H9 (cell line): ENCODE results near the gene C3orf22. TPM values are rescaled to one million over a fixed set of nuclear protein-coding genes. Genes with fewer than 3 reads are reported as not detected.

Experiments
- DNase-seq: peaks from one replicate; pipeline ENCODE4 v3.0.0-alpha.2; 2017
- H2AFZ ChIP-seq: one replicate; pipeline ENCODE4 v1.6.1; 2013; ENCODE audit warnings: mild to moderate bottlenecking, low read length, control low read depth, moderate library complexity
- H2AK5ac ChIP-seq: 2 replicates; pipeline ENCODE4 v1.6.1; 2013; ENCODE audit warnings: low read length, control low read depth, mixed read lengths; ENCODE audit not compliant: insufficient read length
- H2BK120ac ChIP-seq: one replicate; pipeline ENCODE4 v1.6.1; 2013; ENCODE audit warnings: low read depth, mild to moderate bottlenecking, low read length, control low read depth, inconsistent platforms; ENCODE audit not compliant: poor library complexity, severe bottlenecking
- H2BK12ac ChIP-seq: 2 replicates; pipeline ENCODE4 v1.6.1; 2013; ENCODE audit warnings: low read length, control low read depth, mixed read lengths, low read depth; ENCODE audit not compliant: insufficient read length
- H2BK15ac ChIP-seq: 2 replicates; pipeline ENCODE4 v1.6.1; 2013; ENCODE audit warnings: low read depth, low read length, control low read depth
- H2BK20ac ChIP-seq: one replicate; pipeline ENCODE4 v1.6.1; 2013; ENCODE audit warnings: low read depth, mild to moderate bottlenecking, low read length, control low read depth, inconsistent platforms; ENCODE audit not compliant: poor library complexity, severe bottlenecking
- H2BK5ac ChIP-seq: 2 replicates; pipeline ENCODE4 v1.6.1; 2013; ENCODE audit warnings: low read length, control low read depth, mixed read lengths; ENCODE audit not compliant: insufficient read length
- H3K14ac ChIP-seq: 2 replicates; pipeline ENCODE4 v1.6.1; 2013; ENCODE audit warnings: low read length, control low read depth; ENCODE audit not compliant: insufficient read depth
- H3K18ac ChIP-seq: 2 replicates; pipeline ENCODE4 v1.6.1; 2013; ENCODE audit warnings: low read depth, mild to moderate bottlenecking, mixed read lengths, low read length, control low read depth; ENCODE audit not compliant: insufficient read length
- H3K23ac ChIP-seq: 2 replicates; pipeline ENCODE4 v1.6.1; 2013; ENCODE audit warnings: low read length, control low read depth, mixed read lengths, low read depth; ENCODE audit not compliant: insufficient read length
- H3K23me2 ChIP-seq: 2 replicates; pipeline ENCODE4 v1.6.1; 2013; ENCODE audit warnings: low read depth, mild to moderate bottlenecking, mixed read lengths, low read length, control low read depth; ENCODE audit not compliant: insufficient read length, poor library complexity, severe bottlenecking
- H3K27ac ChIP-seq: 2 replicates; pipeline ENCODE4 v1.5.1; 2013; ENCODE audit warnings: low read length, control low read depth, mixed read lengths, low read depth; ENCODE audit not compliant: insufficient read length
- H3K27me3 ChIP-seq: 2 replicates; pipeline ENCODE4 v1.6.1; 2013; ENCODE audit warnings: low read length, control low read depth, inconsistent platforms; ENCODE audit not compliant: insufficient read depth
- H3K4ac ChIP-seq: 2 replicates; pipeline ENCODE4 v1.6.1; 2013; ENCODE audit warnings: low read depth, mild to moderate bottlenecking, control low read depth, inconsistent platforms, low read length, moderate library complexity
- H3K4me1 ChIP-seq: 2 replicates; pipeline ENCODE4 v1.6.1; 2013; ENCODE audit warnings: low read length, control low read depth, inconsistent platforms; ENCODE audit not compliant: insufficient read depth
- H3K4me2 ChIP-seq: 2 replicates; pipeline ENCODE4 v1.6.1; 2013; ENCODE audit warnings: low read length, control low read depth, mixed read lengths; ENCODE audit not compliant: insufficient read length, insufficient read depth
- H3K56ac ChIP-seq: 2 replicates; pipeline ENCODE4 v1.6.1; 2013; ENCODE audit warnings: low read depth, mild to moderate bottlenecking, mixed read lengths, low read length, control low read depth; ENCODE audit not compliant: insufficient read length
- H3K79me1 ChIP-seq: 2 replicates; pipeline ENCODE4 v1.6.1; 2013; ENCODE audit warnings: low read depth, mild to moderate bottlenecking, moderate library complexity, low read length, control low read depth, inconsistent platforms; ENCODE audit not compliant: insufficient read depth, poor library complexity, severe bottlenecking
- H3K79me2 ChIP-seq: 2 replicates; pipeline ENCODE4 v1.6.1; 2013; ENCODE audit warnings: low read length, control low read depth, inconsistent platforms; ENCODE audit not compliant: insufficient read depth
- H3K9ac ChIP-seq: 2 replicates; pipeline ENCODE4 v1.6.1; 2013; ENCODE audit warnings: low read length, control low read depth, mixed read lengths; ENCODE audit not compliant: insufficient read length; ENCODE audit errors: extremely low read depth
- H3K9me3 ChIP-seq: one replicate; pipeline ENCODE4 v1.6.1; 2013; ENCODE audit warnings: low read depth, low read length, inconsistent platforms; ENCODE audit not compliant: control insufficient read depth
- H3T11ph ChIP-seq: one replicate; pipeline ENCODE4 v1.6.1; 2013; ENCODE audit warnings: mild to moderate bottlenecking, low read length, control low read depth, inconsistent platforms
- H4K20me1 ChIP-seq: one replicate; pipeline ENCODE4 v1.6.1; 2013; ENCODE audit not compliant: control insufficient read depth, insufficient read length, insufficient read depth
- H4K5ac ChIP-seq: 2 replicates; pipeline ENCODE4 v1.6.1; 2013; ENCODE audit warnings: low read depth, mild to moderate bottlenecking, mixed read lengths, low read length, control low read depth; ENCODE audit not compliant: insufficient read length
- H4K8ac ChIP-seq: replicated peaks from 2 replicates; pipeline ENCODE4 v1.6.1; 2013; ENCODE audit warnings: low read length, control low read depth, mixed read lengths, low read depth; ENCODE audit not compliant: insufficient read length
- H4K91ac ChIP-seq: 2 replicates; pipeline ENCODE4 v1.6.1; 2013; ENCODE audit warnings: low read depth, mild to moderate bottlenecking, moderate library complexity, mixed read lengths, low read length, control low read depth; ENCODE audit not compliant: insufficient read length
- H3K27ac Mint-ChIP-seq, 3 experiments: 2 replicates in 2 of 3; 3 replicates in 1 of 3; pipeline ENCODE4 v1.8.0; 2020 to 2021; ENCODE audit warnings: mixed read lengths in 3 of 3, mild to moderate bottlenecking in 1 of 3, moderate library complexity in 1 of 3
- H3K27me3 Mint-ChIP-seq: 2 replicates; pipeline ENCODE4 v1.8.0; 2021; ENCODE audit warnings: low read depth, mild to moderate bottlenecking, moderate library complexity, mixed read lengths
- H3K36me3 Mint-ChIP-seq, 3 experiments: 2 replicates in 2 of 3; 3 replicates in 1 of 3; pipeline ENCODE4 v1.8.0; 2020 to 2021; ENCODE audit warnings: low read depth in 3 of 3, mixed read lengths in 3 of 3; ENCODE audit not compliant: insufficient read depth in 1 of 3
- H3K4me1 Mint-ChIP-seq, 2 experiments: 2 replicates each; pipeline ENCODE4 v1.8.0; 2020; ENCODE audit warnings: mixed read lengths in 2 of 2
- H3K4me3 Mint-ChIP-seq, 2 experiments: 2 replicates in 1 of 2; 3 replicates in 1 of 2; pipeline ENCODE4 v1.8.0; 2020 to 2021; ENCODE audit warnings: mild to moderate bottlenecking in 2 of 2, mixed read lengths in 2 of 2, moderate library complexity in 1 of 2
- H3K9me3 Mint-ChIP-seq, 2 experiments: 2 replicates in 1 of 2; 3 replicates in 1 of 2; pipeline ENCODE4 v1.8.0; 2020; ENCODE audit warnings: mild to moderate bottlenecking in 2 of 2, mixed read lengths in 2 of 2, moderate library complexity in 1 of 2
- CTCF ChIP-seq: fragments of 200-600 bp; sonication (generic); conservative IDR thresholded peaks from 3 replicates; pipeline ENCODE4 v1.8.0; 2021; ENCODE audit warnings: antibody characterized with exemption, mild to moderate bottlenecking
- WGBS: extraction: QIAGEN DNeasy Blood & Tissue Kit; methylation state at CpG from one replicate; pipeline ENCODE4 v1.1.7; 2013; ENCODE audit warnings: missing lambda C conversion rate, low lambda C conversion rate, mixed read lengths; ENCODE audit not compliant: insufficient read length; ENCODE audit errors: extremely low coverage; 5-methylcytosine and 5-hydroxymethylcytosine counted together
- total RNA-seq: library from RNA; stranded (reverse); gene quantifications from 2 replicates; pipeline ENCODE4 v1.2.1, GENCODE V29; 2021

Gene C3orf22
- total RNA-seq, 1 experiment from 2014 or later, result not detected

DNA sequence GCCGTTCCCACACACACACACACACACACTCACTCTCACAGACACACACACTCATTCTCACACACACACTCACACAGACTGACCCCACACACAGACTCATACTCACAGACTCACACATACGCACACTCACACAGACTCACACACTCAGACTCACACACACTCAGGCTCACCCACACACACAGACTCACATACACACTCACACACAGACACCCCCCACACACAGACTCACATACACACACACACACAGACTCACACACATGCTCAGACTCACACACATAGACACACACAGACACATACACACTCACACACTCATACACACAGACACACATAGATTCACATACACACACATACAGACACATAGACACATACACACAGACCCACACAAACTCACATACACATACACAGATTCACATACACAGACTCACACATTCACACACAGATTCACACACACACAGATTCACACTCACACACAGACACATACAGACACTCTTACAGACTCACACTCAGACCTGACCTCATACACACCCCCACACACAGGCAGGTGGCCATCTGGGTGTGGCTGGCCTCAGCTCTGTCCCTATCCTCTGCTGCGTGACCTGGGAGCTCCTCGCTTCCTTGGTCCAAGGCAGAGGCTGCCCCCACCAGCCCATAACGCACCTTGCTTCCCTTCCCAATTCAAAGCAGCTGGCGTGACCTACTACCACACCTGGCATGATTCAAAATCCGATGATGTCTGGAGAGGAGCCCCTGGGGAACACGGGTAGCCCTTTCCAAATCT lies 1.9 kb downstream of the C3orf22 start:
- Histone ChIP-seq H2AK5ac (no peak overlapping the region), H4K8ac (peak overlapping the region; percentile 8), H4K91ac (no peak overlapping the region), H3K27ac (no peak overlapping the region), H3K27me3 (no peaks in the 10 kb centered on the region), H3K9ac (no peak overlapping the region), H3K79me1 (no peaks in the 10 kb centered on the region), H2BK5ac (no peak overlapping the region), H4K20me1 (no peaks in the 10 kb centered on the region), H3K4ac (no peak overlapping the region), H3K56ac (no peak overlapping the region), H3K4me2 (no peak overlapping the region), H2AFZ (no peak overlapping the region), H3K4me1 (no peaks in the 10 kb centered on the region), H3T11ph (no peak overlapping the region), H2BK20ac (no peak overlapping the region), H4K5ac (no peak overlapping the region), H2BK15ac (no peak overlapping the region), H3K14ac (no peak overlapping the region; the same call in 1 of the 2 replicates), H3K18ac (no peak overlapping the region), H2BK12ac (no peak overlapping the region), H3K23ac (peak overlapping the region; percentile 4), H3K79me2 (no peaks in the 10 kb centered on the region), H3K9me3 (no peaks in the 10 kb centered on the region), H3K23me2 (no peaks in the 10 kb centered on the region), H2BK120ac (no peak overlapping the region)
- no CpG with 5 or more reads among the region's 8 CpGs for WGBS
- Mint-ChIP-seq H3K4me3 (no peak overlapping the region), H3K27me3 (no peaks in the 10 kb centered on the region; the same call in none of the 2 replicates), H3K36me3 (no peaks in the 10 kb centered on the region), H3K9me3 (no peaks in the 10 kb centered on the region), H3K27ac (no peak overlapping the region), H3K4me1 (peaks cover 4 to 5% of the 10 kb centered on the region in 2 experiments; a peak in 2 of 4 replicates)
- DNase-seq, result peak; percentile 24
- no peak for TF ChIP-seq CTCF
